Neural progenitor cell (in vitro differentiated cells): Measurements from ENCODE around the gene SSNA1.

Experiments used
- EZH2 ChIP-seq: fragments of 200-600 bp; sonication (generic); IDR thresholded peaks from 2 replicates; pipeline ENCODE4 v1.6.1; 2017; ENCODE audit warnings: antibody characterized with exemption, mild to moderate bottlenecking, moderate library complexity
- TF ChIP-seq, protein P1 (sequence below): fragments of 200-600 bp; sonication (generic); IDR thresholded peaks from 2 replicates; pipeline ENCODE4 v1.5.1; 2017; ENCODE audit warnings: antibody characterized with exemption, mild to moderate bottlenecking

DNA sequence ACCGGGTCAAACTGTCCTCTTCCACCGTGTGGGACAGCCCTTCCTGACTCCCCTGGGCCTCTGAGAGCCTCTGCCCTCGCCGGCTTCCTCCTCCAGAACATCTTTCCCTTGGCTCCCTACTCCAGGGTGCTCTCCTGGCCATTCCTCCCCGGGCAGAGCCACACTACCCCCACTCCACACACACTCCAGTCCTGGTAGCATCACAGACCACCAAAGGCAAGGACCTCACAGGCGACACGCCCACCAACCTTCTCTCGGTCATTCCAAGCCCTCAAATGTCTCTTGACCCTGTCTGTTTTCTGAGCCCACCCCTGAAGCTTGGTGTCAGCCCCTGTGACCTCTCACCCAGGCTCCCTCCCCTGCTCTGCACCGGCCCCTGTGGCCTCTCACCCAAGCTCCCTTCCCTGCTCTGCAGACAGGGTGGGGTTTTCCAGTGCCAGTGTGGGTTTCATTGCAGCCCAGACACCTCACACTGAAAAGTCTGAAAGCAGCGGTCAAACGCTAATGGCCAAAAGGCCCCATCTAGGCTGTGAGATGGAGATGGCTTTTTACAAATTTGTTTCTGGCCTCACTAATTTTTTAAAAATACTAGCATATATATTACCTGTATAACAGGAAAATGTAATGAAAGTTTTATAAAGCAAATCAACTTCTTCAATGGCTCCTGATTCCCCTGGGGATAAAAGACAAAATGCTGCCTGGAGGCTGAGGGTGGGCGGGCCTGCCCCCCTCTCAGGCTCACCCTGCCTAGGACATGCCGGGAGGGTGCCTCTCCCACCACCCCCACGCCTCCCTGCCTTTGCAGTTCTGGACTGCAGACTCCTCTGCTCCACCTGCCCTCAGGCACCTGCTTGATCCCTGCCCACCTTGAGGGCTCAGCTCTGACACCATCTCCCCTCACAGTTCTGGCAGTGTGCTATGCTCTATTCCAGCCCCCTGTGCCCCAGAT lies 29.1 kb upstream of the SSNA1 start:
- TF ChIP-seq, protein P1, sequence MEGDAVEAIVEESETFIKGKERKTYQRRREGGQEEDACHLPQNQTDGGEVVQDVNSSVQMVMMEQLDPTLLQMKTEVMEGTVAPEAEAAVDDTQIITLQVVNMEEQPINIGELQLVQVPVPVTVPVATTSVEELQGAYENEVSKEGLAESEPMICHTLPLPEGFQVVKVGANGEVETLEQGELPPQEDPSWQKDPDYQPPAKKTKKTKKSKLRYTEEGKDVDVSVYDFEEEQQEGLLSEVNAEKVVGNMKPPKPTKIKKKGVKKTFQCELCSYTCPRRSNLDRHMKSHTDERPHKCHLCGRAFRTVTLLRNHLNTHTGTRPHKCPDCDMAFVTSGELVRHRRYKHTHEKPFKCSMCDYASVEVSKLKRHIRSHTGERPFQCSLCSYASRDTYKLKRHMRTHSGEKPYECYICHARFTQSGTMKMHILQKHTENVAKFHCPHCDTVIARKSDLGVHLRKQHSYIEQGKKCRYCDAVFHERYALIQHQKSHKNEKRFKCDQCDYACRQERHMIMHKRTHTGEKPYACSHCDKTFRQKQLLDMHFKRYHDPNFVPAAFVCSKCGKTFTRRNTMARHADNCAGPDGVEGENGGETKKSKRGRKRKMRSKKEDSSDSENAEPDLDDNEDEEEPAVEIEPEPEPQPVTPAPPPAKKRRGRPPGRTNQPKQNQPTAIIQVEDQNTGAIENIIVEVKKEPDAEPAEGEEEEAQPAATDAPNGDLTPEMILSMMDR = no peak
- no peak for TF ChIP-seq EZH2
